Activated naive CD4-positive, alpha-beta T cell treated with anti-CD3 and anti-CD28 coated beads, Interleukin-2, amount 10 ng/mL, durations not matched to agents 7 days and 5 days (primary cell): ENCODE results near the gene TCIRG1.
"Not testable (repeated sequence)": the region's sequence is repeated elsewhere in the genome, so short reads cannot be mapped to it uniquely, and the experiment has no call there.

Experiments used
- CTCF ChIA-PET: fragments of 350-600 bp; sonication (Branson Sonifier 250); formaldehyde crosslinking; loops from one replicate; lab custom pipeline; 2021; ENCODE audit warnings: antibody characterized with exemption; lab: Charles Lee
- DNase-seq: peaks from one replicate; pipeline ENCODE4 v3.0.0-alpha.2; 2020
- H3K27ac Mint-ChIP-seq: one replicate; pipeline ENCODE4 v1.8.0; 2021; ENCODE audit warnings: mild to moderate bottlenecking, moderate library complexity, mixed read lengths
- H3K27me3 Mint-ChIP-seq: one replicate; pipeline ENCODE4 v1.8.0; 2021; ENCODE audit warnings: mild to moderate bottlenecking, mixed read lengths
- H3K36me3 Mint-ChIP-seq: one replicate; pipeline ENCODE4 v1.8.0; 2021; ENCODE audit warnings: mixed read lengths
- H3K4me1 Mint-ChIP-seq: one replicate; pipeline ENCODE4 v1.8.0; 2021; ENCODE audit warnings: mixed read lengths
- H3K4me3 Mint-ChIP-seq: one replicate; pipeline ENCODE4 v1.8.0; 2021; ENCODE audit warnings: mild to moderate bottlenecking, moderate library complexity, mixed read lengths
- H3K9me3 Mint-ChIP-seq: one replicate; pipeline ENCODE4 v1.8.0; 2021; ENCODE audit warnings: mixed read lengths

TCIRG1 gene

DNA sequence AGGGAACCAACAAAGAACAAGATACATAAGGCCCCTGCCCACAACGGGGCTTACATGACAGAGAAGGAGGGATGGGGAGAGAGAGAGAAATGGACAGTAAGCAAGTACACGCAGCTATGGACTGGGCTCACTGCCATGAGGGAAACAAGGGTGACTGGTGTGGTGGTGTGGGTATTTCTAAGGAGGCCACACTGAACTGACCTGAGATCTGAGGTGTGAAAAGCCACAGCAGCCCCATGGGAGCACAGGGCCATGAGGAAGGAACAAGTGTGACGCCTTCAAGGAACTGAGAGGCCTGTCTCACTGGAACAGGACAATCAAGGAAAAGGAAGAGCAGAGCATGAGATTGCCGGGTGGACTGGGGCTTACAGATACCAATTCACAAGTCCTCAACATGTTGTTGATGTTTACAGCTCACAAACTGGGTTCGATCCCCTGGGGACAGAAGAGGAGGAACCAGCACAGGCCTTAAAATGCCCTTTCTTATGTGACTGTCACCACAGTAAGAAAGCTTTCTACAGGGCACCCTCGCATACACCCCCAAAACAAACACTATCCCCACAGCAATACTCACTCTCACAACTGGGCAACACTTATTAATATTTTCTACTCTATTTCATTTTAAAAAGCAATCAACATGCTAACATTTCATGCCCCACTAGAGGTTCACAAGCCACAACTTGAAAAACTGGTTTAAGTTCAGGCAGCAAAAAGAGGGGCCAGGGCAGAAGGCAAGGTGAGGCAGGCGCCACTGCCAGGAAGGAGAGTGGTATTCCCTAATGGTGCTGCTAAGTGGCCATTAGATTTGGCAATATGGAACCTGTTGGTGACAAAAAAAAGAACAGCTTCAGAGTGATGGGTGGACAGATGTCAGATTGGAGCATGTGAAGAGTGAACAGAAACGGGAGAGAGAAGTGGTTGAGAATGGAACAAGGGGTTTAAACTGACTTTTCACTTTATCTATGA, 39.1 kb downstream of the TCIRG1 start:
- CTCF ChIA-PET: no interaction called here
- Mint-ChIP-seq H3K27ac (no peak overlapping the region), H3K4me3 (no peak overlapping the region), H3K4me1 (no peaks in the 10 kb centered on the region), H3K36me3 (no peaks in the 10 kb centered on the region), H3K9me3 (no peaks in the 10 kb centered on the region), H3K27me3 (no peaks in the 10 kb centered on the region)
- DNase-seq: no peak

DNA sequence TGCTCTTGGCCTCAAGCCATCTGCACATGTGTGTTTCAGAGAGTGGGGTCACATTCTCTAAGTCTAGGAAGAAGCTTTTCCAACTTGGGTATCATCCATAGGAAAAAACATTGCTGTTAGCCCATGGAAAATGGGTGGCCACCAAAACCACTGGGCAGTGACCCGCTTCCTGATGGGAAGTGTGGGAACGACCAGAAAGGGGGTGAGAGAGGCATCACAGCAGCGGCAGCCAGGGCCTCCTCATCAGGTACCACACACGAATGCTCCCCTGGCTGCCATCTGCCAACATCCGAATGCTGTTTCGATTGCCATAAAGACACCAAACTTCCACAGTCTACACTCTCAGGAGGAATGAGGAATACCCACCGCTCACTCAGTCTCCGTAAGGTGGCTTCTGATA, 42.0 kb downstream of the TCIRG1 start:
- Mint-ChIP-seq H3K27ac (no peak overlapping the region), H3K4me1 (no peaks in the 10 kb centered on the region), H3K9me3 (no peaks in the 10 kb centered on the region), H3K36me3 (no peaks in the 10 kb centered on the region), H3K27me3 (no peaks in the 10 kb centered on the region), H3K4me3 (no peak overlapping the region)
- CTCF ChIA-PET: no interaction called here
- no peak for DNase-seq

DNA sequence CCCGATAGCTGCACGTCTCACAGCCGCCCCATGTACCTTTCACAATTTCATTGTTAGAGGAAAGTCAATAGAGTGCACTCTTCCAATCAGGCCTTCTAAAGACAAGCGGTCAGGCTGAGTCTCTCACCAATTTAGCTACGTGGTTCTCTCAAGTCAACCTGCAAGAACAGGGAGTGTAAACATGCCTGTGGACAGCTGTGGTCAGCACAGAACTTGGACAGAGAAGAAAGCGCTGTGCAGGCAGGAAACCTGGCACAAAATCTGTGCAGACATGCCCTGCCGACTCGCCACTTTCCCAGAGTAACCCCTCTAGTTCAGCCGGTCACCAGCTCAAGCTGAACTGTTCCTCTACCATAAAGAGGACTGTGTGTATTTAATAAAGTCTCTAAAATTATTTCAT, 42.9 kb downstream of the TCIRG1 start:
- CTCF ChIA-PET: no interaction called here
- H3K4me3 Mint-ChIP-seq: no peak overlapping the region
- H3K27ac Mint-ChIP-seq: no peak overlapping the region
- H3K4me1 Mint-ChIP-seq: no peaks in the 10 kb centered on the region
- DNase-seq: no peak
- no peaks in the 10 kb centered on the region for H3K27me3 Mint-ChIP-seq
- H3K9me3 Mint-ChIP-seq: no peaks in the 10 kb centered on the region
- no peaks in the 10 kb centered on the region for H3K36me3 Mint-ChIP-seq

DNA sequence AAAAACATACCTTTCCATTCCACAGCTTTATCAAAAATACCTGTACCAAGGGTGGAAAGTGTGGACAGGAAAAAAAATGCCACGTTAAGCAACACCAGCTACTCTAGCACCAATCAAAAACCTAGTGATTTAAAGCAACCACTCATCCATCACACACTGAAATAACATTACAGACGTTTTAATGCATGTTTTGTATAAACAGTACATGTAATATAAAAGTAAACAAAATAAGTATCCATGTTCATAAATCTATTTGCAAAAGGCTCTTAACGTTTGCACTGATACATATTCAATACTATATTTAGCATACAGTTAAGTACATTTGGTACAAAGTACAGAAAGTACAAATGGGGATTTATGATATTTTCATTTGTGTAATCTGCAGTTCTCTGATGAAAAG, 43.7 kb downstream of the TCIRG1 start:
- H3K27ac Mint-ChIP-seq: no peak overlapping the region
- no peaks in the 10 kb centered on the region for H3K36me3 Mint-ChIP-seq
- H3K27me3 Mint-ChIP-seq: no peaks in the 10 kb centered on the region
- H3K9me3 Mint-ChIP-seq: no peaks in the 10 kb centered on the region
- H3K4me3 Mint-ChIP-seq: no peak overlapping the region
- no peak for DNase-seq
- CTCF ChIA-PET: no interaction called here
- no peaks in the 10 kb centered on the region for H3K4me1 Mint-ChIP-seq

DNA sequence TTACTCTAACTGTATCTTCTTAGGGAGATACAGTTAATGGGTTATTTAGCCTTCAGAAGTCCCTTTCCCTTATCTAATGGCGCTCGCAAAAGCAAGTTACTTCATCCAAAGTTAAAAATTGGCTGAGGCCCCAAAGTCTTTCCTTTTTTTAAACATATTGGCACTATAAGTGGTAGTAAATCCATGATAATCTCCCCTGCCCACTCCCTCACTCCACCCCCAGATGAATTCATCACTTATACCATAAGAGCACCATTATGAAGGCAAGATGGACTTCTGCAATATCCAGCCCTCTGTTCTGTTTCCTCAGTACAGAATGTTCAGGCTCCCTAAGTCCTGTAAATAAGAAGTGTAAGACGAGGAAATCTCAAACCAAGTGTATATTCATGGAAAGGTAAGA, 44.7 kb downstream of the TCIRG1 start:
- no peaks in the 10 kb centered on the region for H3K36me3 Mint-ChIP-seq
- no peaks in the 10 kb centered on the region for H3K27me3 Mint-ChIP-seq
- H3K4me1 Mint-ChIP-seq: no peaks in the 10 kb centered on the region
- H3K9me3 Mint-ChIP-seq: no peaks in the 10 kb centered on the region
- H3K4me3 Mint-ChIP-seq: no peak overlapping the region
- DNase-seq: no peak
- CTCF ChIA-PET: no interaction called here
- H3K27ac Mint-ChIP-seq: no peak overlapping the region

DNA sequence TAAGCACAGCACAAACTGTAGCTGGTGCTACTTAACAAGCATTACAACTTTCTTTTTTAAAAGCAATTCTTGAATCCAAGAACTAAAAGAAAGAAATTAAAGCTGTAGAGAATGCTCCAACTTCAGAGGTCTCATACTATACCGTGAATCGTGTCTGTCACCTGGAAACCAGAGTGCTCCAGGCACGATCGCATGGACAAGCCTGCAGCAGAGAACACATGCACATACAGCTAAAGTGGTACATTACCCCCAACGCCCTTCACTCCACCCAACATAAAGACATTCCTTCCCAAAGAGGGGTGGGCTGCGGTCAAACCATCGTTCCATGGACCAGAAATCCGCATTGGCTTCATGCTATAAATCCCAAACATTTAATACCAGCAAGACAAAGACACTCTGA, 50.9 kb downstream of the TCIRG1 start:
- no peak for DNase-seq
- H3K36me3 Mint-ChIP-seq: no peaks in the 10 kb centered on the region
- H3K27me3 Mint-ChIP-seq: no peaks in the 10 kb centered on the region
- peaks cover 7% of the 10 kb centered on the region for H3K4me1 Mint-ChIP-seq
- no peaks in the 10 kb centered on the region for H3K9me3 Mint-ChIP-seq
- H3K4me3 Mint-ChIP-seq: no peak overlapping the region
- H3K27ac Mint-ChIP-seq: no peak overlapping the region
- CTCF ChIA-PET: no interaction called here

DNA sequence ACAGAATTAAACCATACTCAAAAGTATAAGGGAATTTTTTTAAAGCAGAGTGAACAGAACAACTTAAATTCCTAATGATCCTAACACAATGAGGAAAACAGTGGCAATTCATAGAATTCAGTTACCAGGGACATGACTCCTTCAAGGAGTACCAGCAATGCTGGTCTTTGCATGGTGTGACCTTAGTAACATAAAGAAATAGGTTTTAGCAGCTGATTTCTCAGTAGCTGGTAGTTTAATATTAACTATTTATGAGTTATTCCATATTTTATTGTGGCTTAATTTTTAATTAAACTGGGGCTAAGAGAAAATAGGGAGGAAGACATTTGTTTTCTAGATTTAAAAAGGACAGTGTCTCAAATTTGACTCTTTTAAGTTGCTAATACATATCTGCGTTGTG, 51.5 kb downstream of the TCIRG1 start:
- no peak overlapping the region for H3K27ac Mint-ChIP-seq
- no peak overlapping the region for H3K4me3 Mint-ChIP-seq
- CTCF ChIA-PET: no interaction called here

DNA sequence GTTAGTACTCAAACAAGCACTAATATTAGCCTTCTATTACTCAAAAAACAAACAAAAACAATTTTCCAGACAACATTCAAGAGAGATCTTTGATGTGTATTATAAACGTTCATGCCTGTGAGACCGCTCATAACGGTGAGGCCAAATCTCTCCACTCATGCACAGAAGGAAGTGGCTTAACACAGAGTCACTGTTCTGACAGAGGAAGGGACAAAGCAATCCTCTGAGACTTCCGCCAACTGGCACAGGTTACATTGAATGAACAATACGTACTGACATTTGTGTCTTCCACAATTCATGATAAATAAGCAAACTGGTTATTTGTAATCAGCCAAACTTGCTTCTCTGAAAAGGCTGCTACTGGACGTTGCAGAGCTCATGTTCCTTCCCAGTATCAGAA, 51.9 kb downstream of the TCIRG1 start:
- no peak for DNase-seq
- Mint-ChIP-seq H3K27me3 (no peaks in the 10 kb centered on the region), H3K36me3 (no peaks in the 10 kb centered on the region), H3K4me3 (no peak overlapping the region), H3K4me1 (peaks cover 7% of the 10 kb centered on the region), H3K9me3 (no peaks in the 10 kb centered on the region), H3K27ac (no peak overlapping the region)
- CTCF ChIA-PET: no interaction called here

More for the DNA sequence above, 51.5 kb downstream of the TCIRG1 start:
- Mint-ChIP-seq H3K9me3 (no peaks in the 10 kb centered on the region), H3K27me3 (no peaks in the 10 kb centered on the region), H3K36me3 (no peaks in the 10 kb centered on the region), H3K4me1 (peaks cover 7% of the 10 kb centered on the region)
- DNase-seq: no peak

DNA sequence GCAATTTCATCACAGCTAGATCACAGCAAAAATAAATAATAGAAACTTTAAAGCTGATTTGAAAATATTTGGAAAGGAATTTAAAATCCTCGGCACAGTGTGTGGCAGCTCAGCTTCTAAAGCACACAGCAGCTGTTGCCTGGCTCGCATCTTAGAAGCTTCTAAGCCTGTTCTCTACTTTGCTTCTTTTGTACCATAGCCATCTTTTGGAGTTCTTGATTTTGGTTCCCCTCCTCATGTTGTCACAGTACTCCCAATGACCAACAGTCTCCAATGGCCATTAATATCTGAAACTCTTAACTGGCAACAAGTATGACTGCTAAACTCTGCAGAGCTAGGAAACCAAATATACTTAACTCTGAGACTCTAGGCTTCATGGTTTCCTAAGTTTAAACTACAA, 53.6 kb downstream of the TCIRG1 start:
- Mint-ChIP-seq H3K9me3 (no peaks in the 10 kb centered on the region), H3K27ac (no peak overlapping the region), H3K4me1 (peaks cover 7% of the 10 kb centered on the region), H3K27me3 (no peaks in the 10 kb centered on the region), H3K4me3 (no peak overlapping the region), H3K36me3 (no peaks in the 10 kb centered on the region)
- CTCF ChIA-PET: no interaction called here
- no peak for DNase-seq

DNA sequence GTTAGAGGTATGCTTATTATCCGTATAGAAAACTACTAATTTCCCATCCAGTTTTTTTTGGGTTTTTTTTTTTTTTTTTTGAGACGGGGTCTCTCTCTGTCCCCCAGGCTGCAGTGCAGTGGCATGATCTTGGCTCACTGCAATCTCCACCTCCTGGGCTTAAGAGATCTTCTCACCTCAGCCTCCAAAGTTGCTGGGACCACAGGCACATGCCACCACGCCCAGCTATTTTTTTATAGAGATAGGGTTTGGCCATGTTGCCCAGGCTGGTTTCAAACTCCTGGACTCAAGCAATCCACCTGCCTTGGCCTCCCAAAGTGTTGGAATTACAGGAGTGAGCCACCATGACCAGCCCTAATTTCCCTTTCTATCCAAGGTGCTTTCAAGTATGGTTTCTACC, 54.1 kb downstream of the TCIRG1 start:
- H3K27me3 Mint-ChIP-seq, H3K36me3 Mint-ChIP-seq, H3K27ac Mint-ChIP-seq, H3K4me1 Mint-ChIP-seq, H3K9me3 Mint-ChIP-seq, H3K4me3 Mint-ChIP-seq, CTCF ChIA-PET, DNase-seq: not testable (repeated sequence)

DNA sequence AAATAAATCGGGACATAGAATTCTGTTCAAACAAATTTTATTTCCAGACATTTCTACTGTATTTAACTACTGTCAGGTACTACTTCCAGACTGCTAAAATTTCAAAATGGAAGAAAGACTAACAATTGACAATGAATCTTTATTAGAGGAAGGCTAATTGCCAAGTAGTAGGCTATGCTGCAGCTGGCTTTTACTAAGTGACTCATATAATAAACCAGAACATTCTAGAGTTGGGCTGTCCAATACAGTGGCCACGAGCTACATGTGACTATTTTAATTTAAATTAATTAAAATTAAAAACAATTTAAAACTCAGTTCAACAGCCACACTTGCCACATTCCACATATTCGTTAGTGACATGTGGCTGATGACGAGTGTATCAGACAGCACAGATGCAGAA, 54.7 kb downstream of the TCIRG1 start:
- Mint-ChIP-seq H3K4me1 (peaks cover 7% of the 10 kb centered on the region), H3K27me3 (no peaks in the 10 kb centered on the region), H3K9me3 (no peaks in the 10 kb centered on the region), H3K4me3 (no peak overlapping the region), H3K27ac (no peak overlapping the region), H3K36me3 (no peaks in the 10 kb centered on the region)
- CTCF ChIA-PET: no interaction called here
- no peak for DNase-seq

DNA sequence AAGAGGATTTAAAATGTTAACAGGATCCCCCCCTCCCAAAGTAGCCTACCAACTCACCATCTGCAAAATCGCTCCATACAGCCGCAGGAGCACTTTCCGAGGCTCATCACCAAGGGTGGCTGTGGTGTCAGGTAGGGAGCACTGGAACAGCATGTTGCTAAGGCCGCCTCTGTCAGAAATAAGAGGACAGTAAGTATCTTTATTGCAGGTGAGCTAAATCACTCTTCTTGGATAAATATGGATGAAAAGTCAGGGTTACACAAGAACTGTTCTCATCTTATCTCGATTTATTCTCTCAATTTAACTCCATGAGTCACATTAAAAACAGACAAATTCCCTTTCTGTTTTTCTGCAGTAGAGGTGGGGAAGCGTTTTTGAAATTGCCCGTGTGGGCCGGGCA, 58.1 kb downstream of the TCIRG1 start:
- Mint-ChIP-seq H3K4me3 (no peak overlapping the region), H3K27me3 (no peaks in the 10 kb centered on the region), H3K27ac (no peak overlapping the region), H3K36me3 (no peaks in the 10 kb centered on the region), H3K4me1 (peaks cover 16% of the 10 kb centered on the region), H3K9me3 (no peaks in the 10 kb centered on the region)
- CTCF ChIA-PET: interaction anchor here (1.0 kb wide), 1 partner anchor 10 kb away, joined by 3 read pairs; no protein-coding TSS in a partner anchor
- DNase-seq: no peak

DNA sequence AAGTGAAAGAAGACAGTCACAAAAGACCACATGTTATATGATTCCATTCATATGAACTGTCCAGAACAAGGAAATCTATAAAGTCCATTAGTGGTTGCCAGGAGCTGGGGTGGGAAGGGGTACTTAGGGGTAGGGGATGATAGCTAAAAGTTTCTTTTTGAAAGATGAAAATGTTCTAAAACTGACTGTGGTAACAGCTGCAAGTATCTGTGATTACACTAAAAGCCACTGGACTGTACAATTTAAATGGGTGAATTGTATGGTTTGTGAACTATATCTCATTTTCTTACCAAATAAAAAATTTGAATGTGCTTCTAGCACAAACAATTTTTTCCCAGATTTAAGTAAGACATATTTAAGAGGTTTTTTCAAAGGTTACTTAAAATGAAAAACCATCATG, 60.2 kb downstream of the TCIRG1 start:
- Mint-ChIP-seq H3K4me3 (no peak overlapping the region), H3K27ac (no peak overlapping the region), H3K4me1 (peaks cover 16% of the 10 kb centered on the region), H3K9me3 (no peaks in the 10 kb centered on the region), H3K36me3 (no peaks in the 10 kb centered on the region), H3K27me3 (no peaks in the 10 kb centered on the region)
- CTCF ChIA-PET: interaction anchor here (0.6 kb wide), 1 partner anchor 11 kb away, joined by 3 read pairs; no protein-coding TSS in a partner anchor
- no peak for DNase-seq

DNA sequence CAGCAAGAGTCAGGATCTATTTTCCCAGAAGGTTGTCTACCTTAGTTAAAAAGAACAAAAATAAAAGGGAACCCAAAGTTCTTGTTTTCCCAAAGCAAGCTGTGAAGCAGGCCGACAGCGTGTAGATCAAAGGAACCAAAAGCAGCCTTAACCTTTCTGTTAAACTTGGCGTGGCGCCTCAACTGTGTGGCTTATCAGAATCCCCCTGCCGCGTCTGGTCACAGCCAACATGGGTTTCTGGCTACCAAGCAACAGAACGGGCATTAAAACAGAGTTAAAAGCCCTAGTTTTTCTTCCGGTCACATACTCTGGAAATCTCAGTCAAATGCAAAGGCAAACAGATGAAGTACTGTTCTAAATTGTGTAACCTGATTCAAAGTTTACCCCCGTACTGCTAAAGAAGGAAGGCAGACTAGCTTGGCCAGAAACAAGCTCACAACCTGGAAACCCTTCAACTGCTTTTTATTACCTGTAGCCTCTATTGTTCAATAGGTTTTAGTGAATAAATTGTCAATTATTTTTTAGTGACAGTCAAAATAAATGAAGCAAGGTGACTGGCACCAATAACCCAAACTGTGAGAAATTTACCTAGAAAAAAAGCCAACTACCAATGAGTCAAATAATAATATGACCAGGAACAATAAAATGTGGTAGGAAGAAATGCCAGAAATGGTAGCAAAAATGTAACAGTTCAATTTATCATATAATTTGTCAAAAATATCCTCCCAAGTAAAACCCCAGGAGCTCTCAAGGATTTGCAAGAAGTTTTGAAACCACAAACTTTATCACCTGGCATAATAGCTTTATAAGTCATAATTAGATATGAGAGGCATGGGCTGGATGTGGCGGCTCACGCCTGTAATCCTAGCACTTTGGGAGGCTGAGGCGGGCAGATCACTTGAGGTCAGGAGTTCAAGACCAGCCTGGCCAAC, 60.9 kb downstream of the TCIRG1 start:
- CTCF ChIA-PET: no interaction called here
- Mint-ChIP-seq H3K27ac (no peak overlapping the region), H3K4me3 (no peak overlapping the region), H3K9me3 (no peaks in the 10 kb centered on the region), H3K36me3 (no peaks in the 10 kb centered on the region), H3K27me3 (no peaks in the 10 kb centered on the region), H3K4me1 (peaks cover 16% of the 10 kb centered on the region)
- peak; percentile 45 for DNase-seq
